GM21515 (cell line): ENCODE data around the gene GLIS2.
"Not testable (repeated sequence)": the region's sequence is repeated elsewhere in the genome, so short reads cannot be mapped to it uniquely, and the experiment has no call there.

Experiments used
- ATAC-seq: cut with Tn5 transposase; IDR thresholded peaks from one replicate; pipeline ENCODE4 v1.9.1; 2021; ENCODE audit not compliant: unreplicated experiment

The GLIS2 gene

DNA sequence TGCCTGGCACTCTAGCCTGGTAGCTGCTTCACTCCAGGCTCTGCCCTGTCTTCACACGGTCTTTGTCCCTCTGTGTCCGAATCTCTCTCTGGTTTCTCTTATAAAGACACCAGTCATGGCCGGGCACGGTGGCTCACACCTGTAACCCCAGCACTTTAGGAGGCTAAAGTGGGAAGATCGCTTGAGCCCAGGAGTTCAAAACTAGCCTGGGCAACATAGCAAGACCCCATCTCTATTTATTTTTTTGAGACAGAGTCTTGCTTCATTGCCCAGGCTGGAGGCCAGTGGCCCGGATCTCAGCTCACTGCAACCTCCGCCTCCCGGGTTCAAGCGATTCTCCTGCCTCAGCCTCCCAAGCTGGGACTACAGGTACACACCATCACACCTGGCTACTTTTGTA lies 17.8 kb downstream of the GLIS2 start:
- ATAC-seq, result not testable (repeated sequence)

DNA sequence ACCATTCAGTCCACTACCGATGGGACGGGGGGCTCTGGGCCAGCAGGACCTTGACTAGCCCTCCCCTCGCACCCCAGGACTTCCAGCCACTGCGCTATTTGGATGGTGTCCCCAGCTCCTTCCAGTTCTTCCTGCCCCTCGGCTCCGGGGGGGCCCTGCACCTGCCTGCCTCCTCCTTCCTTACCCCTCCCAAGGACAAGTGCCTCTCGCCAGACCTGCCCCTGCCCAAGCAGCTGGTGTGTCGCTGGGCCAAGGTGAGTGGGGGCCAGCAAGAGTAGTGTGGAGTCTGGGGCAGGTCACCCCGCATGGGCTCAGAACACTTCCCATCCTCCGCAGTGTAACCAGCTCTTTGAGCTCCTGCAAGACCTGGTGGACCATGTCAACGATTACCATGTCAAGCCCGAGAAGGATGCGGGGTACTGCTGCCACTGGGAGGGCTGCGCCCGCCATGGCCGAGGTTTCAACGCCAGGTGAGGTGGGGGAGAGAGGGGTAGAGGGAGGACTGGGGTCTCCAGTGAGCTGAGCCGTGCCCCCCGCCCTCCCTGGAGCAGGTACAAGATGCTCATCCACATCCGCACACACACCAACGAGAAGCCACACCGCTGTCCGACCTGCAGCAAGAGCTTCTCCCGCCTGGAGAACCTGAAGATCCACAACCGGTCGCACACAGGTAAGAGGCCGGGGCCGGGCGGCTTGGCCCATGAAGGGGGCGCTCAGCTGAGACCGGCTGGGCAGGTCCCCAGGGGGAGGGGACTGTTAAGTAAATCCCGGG lies 19.0 kb downstream of the GLIS2 start:
- ATAC-seq, result no peak

DNA sequence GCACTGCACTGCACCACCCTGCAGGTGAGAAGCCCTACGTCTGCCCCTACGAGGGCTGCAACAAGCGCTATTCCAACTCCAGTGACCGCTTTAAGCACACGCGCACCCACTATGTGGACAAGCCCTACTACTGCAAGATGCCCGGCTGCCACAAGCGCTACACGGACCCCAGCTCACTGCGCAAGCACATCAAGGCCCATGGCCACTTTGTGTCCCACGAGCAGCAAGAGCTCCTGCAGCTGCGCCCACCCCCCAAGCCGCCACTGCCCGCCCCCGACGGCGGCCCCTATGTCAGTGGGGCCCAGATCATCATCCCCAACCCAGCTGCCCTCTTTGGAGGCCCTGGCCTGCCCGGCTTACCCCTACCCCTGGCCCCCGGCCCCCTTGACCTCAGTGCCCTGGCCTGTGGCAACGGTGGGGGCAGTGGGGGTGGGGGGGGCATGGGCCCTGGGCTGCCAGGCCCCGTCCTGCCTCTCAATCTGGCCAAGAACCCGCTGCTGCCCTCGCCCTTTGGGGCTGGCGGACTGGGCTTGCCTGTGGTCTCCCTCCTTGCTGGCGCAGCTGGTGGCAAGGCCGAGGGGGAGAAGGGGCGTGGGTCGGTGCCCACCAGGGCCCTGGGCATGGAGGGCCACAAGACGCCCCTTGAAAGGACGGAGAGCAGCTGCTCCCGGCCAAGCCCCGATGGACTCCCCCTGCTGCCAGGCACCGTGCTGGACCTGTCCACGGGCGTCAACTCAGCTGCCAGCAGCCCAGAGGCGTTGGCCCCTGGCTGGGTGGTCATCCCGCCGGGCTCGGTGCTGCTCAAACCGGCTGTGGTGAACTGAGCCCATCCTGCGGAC lies 21.1 kb downstream of the GLIS2 start:
- no peak for ATAC-seq

GRCh38 chr16:4337540-4338088 lies 21.7 kb downstream of the GLIS2 start:
- no peak for ATAC-seq

DNA sequence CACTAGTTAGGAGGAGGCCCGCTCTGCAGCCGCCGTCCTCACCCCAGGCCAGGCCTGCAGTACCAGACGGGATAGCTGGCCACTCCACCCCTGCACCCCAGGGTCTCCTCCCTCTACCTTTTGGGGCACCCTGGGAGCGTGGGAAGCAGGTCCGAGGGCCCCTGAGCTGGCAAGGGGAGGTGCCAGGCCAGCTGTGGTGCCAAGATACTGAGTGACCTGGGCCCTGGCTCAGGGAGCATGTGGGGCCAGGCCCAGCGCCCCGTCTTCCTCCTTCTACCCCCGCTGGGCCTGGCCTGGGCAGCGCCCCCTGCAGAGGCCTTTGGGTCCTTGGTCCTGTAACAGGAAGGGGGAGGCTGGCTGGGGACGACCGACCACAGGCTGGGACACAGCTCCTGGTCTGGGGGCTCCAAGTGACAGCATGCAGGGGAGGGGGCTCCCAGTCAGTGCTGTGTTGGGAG lies 22.3 kb downstream of the GLIS2 start:
- ATAC-seq, result no peak

GRCh38 chr16:4338712-4339299 lies 22.9 kb downstream of the GLIS2 start:
- ATAC-seq, result no peak

DNA sequence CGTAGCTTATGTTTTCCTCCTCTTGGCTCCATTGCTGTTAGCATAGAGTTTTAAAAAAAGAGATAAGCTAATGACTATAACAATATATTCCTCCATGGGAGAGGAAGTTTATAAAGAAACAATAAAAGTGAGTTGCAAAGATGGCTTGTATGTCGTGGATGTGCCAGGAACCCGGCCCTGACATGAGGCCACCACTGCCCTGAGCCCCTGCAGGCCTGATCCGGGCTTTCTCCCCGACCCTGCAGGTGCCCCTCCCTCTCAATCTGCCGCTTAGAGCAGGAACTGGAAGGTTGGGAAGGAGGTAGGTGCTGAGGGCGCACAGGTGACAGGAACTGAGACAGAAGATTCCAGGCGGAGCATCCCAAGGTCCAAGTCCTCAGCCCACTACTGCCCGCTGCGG lies 23.6 kb downstream of the GLIS2 start:
- ATAC-seq, result no peak

GRCh38 chr16:4339909-4340308 lies 24.0 kb downstream of the GLIS2 start:
- ATAC-seq, result no peak

DNA sequence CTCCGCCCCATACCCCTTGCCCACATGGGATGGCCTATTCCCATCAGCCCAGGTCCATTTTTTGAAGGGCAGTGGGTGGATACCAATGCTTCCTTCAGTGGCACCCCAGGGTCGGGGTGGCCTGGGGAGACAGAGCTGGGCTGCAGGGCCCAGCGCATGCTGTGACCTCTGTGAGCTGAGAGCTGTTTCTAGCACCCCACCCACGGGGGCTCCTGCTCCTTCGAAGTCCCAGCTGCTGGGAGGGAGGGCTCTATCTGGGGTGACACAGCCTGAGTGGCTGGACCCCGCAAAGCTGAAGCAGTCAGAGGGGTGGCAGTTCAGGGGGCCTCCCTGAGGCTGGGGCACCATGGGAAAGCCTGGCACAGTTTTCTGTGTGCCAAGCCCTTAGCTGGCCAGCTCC lies 24.6 kb downstream of the GLIS2 start:
- ATAC-seq, result no peak

GRCh38 chr16:4341250-4341649 lies 25.4 kb downstream of the GLIS2 start:
- no peak for ATAC-seq

DNA sequence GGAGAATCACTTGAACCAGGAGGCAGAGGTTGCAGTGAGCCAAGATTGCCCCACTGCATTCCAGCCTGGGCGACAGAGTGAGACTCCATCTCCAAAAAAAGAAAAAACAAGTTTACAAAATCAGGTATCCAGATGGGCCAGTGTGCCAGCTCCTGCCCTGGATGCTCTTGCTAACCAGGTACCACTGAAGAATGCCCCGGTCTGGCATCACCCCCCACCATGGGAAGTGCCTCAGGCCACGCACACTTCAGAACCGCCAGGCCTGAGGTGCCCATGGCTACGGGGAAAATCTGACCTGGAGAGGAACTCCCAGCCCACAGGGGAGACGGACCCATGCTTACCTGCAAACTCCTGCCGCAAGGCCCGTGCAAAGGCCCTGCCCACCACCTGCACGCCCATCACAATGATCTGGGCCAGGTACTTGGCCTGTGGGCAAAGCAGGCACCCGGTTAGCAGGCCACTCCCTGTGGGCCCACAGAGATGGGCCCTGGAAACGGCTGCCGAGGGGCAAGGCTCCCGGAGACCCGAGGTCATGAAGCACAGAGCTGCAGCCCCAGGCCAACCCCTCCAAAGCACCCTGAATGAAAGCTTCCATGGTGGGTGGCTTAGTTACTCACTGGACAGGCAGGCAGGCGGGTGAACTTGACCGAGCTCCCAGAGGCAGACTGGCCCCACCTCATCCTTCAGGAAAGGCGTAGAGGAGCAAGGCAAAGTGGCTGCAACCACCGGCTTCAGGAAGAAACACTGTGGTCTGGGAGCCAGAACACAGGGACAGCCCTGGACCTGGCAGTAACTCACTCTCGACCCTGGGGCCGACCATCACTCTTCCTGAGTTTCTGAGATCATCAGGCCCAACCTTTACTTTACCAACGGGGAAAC lies 27.2 kb downstream of the GLIS2 start:
- ATAC-seq, result no peak

DNA sequence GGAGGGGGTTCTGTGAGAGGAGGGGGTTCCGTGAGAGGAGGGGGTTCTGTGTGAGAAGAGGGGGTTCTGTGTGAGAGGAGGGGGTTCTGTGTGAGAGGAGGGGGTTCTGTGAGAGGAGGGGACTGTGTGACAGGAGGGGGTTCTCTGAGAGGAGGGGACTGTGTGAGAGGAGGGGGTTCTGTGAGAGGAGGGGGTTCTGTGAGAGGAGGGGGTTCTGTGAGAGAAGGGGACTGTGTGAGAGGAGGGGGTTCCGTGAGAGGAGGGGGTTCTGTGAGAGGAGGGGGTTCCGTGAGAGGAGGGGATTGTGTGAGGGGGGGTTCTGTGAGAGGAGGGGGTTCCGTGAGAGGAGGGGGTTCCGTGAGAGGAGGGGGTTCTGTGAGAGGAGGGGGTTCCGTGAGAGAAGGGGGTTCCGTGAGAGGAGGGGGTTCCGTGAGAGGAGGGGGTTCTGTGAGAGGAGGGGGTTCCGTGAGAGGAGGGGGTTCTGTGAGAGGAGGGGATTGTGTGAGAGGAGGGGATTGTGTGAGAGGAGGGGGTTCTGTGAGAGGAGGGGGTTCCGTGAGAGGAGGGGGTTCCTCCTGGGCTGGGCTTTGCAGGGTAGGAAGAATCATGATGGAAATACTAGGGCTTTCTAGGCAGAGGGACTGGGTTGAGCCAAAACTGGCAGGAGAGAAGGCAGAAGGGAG lies 28.6 kb downstream of the GLIS2 start:
- ATAC-seq, result not testable (repeated sequence)

DNA sequence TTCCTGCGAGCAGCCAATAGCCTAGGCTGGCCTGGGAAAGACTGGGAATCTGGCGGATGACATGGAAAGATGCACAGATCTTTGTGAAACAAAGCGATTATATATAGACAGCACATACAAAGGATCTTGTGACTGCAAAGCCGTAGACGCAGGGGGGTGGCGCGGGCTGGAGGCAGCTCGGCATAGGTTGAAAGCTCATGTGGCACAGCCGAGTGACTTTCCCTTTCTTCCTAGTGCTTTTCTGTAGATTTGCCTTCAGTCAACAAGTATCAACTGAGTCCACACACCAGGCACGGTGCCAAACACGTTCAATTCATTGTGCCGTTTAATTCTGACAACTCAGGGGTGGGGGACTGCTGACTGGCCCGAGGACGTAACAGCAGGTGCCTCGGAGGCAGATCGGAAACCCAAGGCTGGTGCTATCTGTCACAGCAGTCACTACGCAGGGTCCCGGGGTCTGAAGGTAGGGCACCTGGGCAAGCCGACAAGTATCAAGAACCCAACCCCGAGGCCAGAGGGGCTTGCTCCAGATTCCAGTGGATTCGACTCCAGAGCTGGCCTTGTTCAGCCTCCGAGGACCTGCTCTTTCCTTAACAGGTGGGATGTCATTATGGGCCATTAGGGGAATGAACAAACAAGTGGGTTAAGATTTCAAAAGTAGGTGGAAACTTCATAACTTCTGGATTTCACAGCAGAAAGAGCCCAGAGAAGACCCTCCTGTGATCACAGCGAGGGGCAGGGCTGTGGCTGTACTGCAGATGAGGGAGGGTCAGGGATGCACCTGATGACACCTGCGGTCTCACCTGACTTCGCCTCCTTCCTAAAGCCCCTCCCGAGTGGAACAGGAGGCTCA lies 29.3 kb downstream of the GLIS2 start:
- no peak for ATAC-seq

DNA sequence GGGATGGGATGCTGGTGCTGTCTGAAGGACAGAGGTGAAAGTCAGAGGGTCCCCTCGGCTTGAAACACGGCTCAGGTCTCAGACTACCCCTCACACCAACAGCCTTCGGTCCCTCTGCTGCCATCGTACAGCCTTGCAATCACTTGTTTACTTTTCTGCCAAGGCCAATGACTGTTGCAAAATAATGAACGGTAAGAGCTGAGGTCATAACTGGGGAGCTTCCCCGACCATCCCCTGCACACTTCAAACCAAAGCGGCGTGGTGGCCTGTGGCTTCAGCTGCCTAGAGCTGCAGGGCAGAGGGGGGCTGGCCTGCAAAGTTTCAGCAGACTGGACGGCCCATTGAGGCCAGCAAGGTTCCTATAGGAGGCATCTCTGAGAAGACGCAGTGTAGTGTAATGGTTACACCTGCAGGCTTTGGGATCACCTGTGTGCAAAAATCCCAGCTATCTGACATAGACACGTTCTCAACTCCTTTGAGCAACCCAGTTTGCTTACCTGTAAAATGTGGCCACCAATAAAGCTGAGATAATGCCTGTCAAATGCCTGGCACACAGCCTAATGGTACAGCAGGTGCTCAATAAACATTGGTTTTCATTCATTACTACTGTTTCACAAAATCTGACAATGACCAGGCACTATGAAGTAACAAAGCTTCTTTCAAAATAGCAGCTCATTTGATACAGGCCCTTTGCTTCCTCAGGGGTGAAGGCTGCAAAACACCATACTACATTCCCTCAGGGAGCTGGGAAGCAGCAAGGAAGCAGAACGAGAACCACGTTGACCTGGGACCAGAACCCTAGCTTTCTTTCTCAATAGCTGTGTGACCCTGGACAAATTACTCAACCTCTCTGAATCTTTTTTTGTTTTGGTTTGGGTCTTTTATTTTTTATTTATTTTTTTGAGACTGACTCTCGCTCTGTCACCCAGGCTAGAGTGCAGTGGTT lies 30.2 kb downstream of the GLIS2 start:
- ATAC-seq, result no peak

GRCh38 chr16:4347010-4347409 lies 31.1 kb downstream of the GLIS2 start:
- no peak for ATAC-seq

- no peak for ATAC-seq
Measured at GRCh38 chr16:4347765-4348509, 32.1 kb downstream of the GLIS2 start.

DNA sequence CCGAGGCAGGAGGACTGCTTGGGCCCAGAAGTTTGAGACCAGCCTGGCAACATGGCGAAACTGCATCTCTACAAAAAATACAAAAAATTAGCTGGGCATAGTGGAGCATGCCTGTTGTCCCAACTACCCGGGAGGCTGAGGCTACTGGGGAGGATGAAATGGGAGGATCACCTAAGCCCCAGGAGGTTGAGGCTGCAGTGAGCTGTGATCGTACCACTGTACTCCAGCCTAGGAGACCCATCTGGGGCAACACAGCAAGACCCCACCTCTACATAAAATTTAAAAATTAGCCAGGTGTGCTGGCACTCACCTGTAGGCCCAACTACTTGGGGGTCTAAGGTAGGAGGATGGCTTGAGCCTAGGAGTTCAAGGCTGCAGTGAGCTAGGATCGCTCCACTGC lies 33.5 kb downstream of the GLIS2 start:
- ATAC-seq, result no peak
